ENCODE results near the gene SMAD6.

- no peak for TF ChIP-seq POLR2AphosphoS5 (IDR thresholded peaks at IDR 0.05)
- TF ChIP-seq EP300 (IDR thresholded peaks at IDR 0.05): no peak
- no peak for TF ChIP-seq CTCF (IDR thresholded peaks at IDR 0.05)
These were observed 48.6 kb upstream of the SMAD6 start for GRCh38 chr15:66653398-66653797.
